DMS 273 (cell line): ENCODE results near the gene SNTG2.

Experiments used
- DNase-seq: peaks from one replicate; lab custom pipeline; 2025; ENCODE audit not compliant: unreplicated experiment; lab: John Stamatoyannopoulos, UW

SNTG2 gene

GRCh38 chr2:1136846-1137245 is 186.2 kb downstream of the SNTG2 start:
- no peak for DNase-seq

GRCh38 chr2:1137264-1137663 is 186.6 kb downstream of the SNTG2 start:
- no peak for DNase-seq

- DNase-seq, result no peak
Observed at GRCh38 chr2:1137913-1138391, 187.3 kb downstream of the SNTG2 start.

GRCh38 chr2:1140389-1141003 is 189.8 kb downstream of the SNTG2 start:
- peak; percentile 63 for DNase-seq

- no peak for DNase-seq
Observed at GRCh38 chr2:1141079-1141478, 190.4 kb downstream of the SNTG2 start.

- DNase-seq, result no peak
Observed at GRCh38 chr2:1143129-1143528, 192.5 kb downstream of the SNTG2 start.

GRCh38 chr2:1147873-1148612 is 197.4 kb downstream of the SNTG2 start:
- no peak for DNase-seq

GRCh38 chr2:1150724-1151511 is 200.3 kb downstream of the SNTG2 start:
- no peak for DNase-seq

GRCh38 chr2:1152375-1152774 is 201.7 kb downstream of the SNTG2 start:
- DNase-seq, result no peak

GRCh38 chr2:1153920-1154319 is 203.3 kb downstream of the SNTG2 start:
- DNase-seq, result no peak

GRCh38 chr2:1154710-1155594 is 204.3 kb downstream of the SNTG2 start:
- DNase-seq, result no peak

- DNase-seq, result no peak
Observed at GRCh38 chr2:1156059-1156458, 205.4 kb downstream of the SNTG2 start.

- no peak for DNase-seq
Observed at GRCh38 chr2:1156531-1156930, 205.9 kb downstream of the SNTG2 start.

GRCh38 chr2:1157107-1157506 is 206.5 kb downstream of the SNTG2 start:
- no peak for DNase-seq

GRCh38 chr2:1159013-1159412 is 208.4 kb downstream of the SNTG2 start:
- DNase-seq, result no peak

GRCh38 chr2:1162246-1162645 is 211.6 kb downstream of the SNTG2 start:
- DNase-seq, result no peak

- DNase-seq, result no peak
Observed at GRCh38 chr2:1162768-1163584, 212.3 kb downstream of the SNTG2 start.

GRCh38 chr2:1166976-1167375 is 216.3 kb downstream of the SNTG2 start:
- no peak for DNase-seq

- no peak for DNase-seq
Observed at GRCh38 chr2:1168846-1169245, 218.2 kb downstream of the SNTG2 start.
